ENCODE results near the gene C11orf97.
"Not testable (repeated sequence)": the region's sequence is repeated elsewhere in the genome, so short reads cannot be mapped to it uniquely, and the experiment has no call there.

The C11orf97 gene

GRCh38 chr11:94511932-94512781, at the start of gene C11orf97:
Gene C11orf97 (plus strand): TSS chr11:94512461. CDS start chr11:94512529, 68 bp downstream.
- peak; percentile 12 for DNase-seq

- DNase-seq, result no peak
These were observed 42.8 kb upstream of the C11orf97 start for GRCh38 chr11:94469416-94469815.

- no peak for DNase-seq
These were observed 39.1 kb upstream of the C11orf97 start for GRCh38 chr11:94472916-94473799.

GRCh38 chr11:94477624-94478023, 34.6 kb upstream of the C11orf97 start:
- DNase-seq, result no peak

- DNase-seq, result no peak
These were observed 30.9 kb upstream of the C11orf97 start for GRCh38 chr11:94481342-94481741.

- DNase-seq, result no peak
These were observed 26.2 kb upstream of the C11orf97 start for GRCh38 chr11:94486068-94486467.

GRCh38 chr11:94493281-94494125, 18.8 kb upstream of the C11orf97 start, which contains the start of the genes ANKRD49 and MRE11:
Gene ANKRD49 (plus strand): TSS chr11:94493984. CDS start chr11:94496694, 2,710 bp downstream.
Gene MRE11 (minus strand): TSS chr11:94493844. CDS start chr11:94492801, 1,043 bp downstream.
- peak; percentile 95 for DNase-seq

- DNase-seq, result no peak
These were observed 18.1 kb upstream of the C11orf97 start for GRCh38 chr11:94494126-94494680.

- no peak for DNase-seq
These were observed 12.1 kb upstream of the C11orf97 start for GRCh38 chr11:94500181-94500580.

GRCh38 chr11:94501522-94501921, 10.7 kb upstream of the C11orf97 start:
- no peak for DNase-seq

- peak; percentile 25 for DNase-seq
These were observed 7.5 kb upstream of the C11orf97 start for GRCh38 chr11:94504689-94505293.

GRCh38 chr11:94506513-94506912, 5.7 kb upstream of the C11orf97 start:
- not testable (repeated sequence) for DNase-seq

GRCh38 chr11:94507485-94507884, 4.8 kb upstream of the C11orf97 start:
- no peak for DNase-seq

GRCh38 chr11:94513091-94513490, 830 bp downstream of the C11orf97 start:
- peak; percentile 85 for DNase-seq

GRCh38 chr11:94515398-94515797, 3.1 kb downstream of the C11orf97 start:
- DNase-seq, result no peak

GRCh38 chr11:94516725-94517124, 4.5 kb downstream of the C11orf97 start:
- no peak for DNase-seq

GRCh38 chr11:94518300-94518699, 6.0 kb downstream of the C11orf97 start:
- DNase-seq, result no peak

GRCh38 chr11:94519478-94520084, 7.3 kb downstream of the C11orf97 start:
- DNase-seq, result no peak

- DNase-seq, result no peak
These were observed 9.4 kb downstream of the C11orf97 start for GRCh38 chr11:94521684-94522083.

GRCh38 chr11:94524341-94524740, 12.1 kb downstream of the C11orf97 start:
- no peak for DNase-seq
